PC-9 (cell line): ENCODE measurements around the gene ZNF777.

Source experiments
- CTCF ChIP-seq: fragments of 200-600 bp; sonication (generic); conservative IDR thresholded peaks from 2 replicates; pipeline ENCODE4 v1.6.1; 2017; ENCODE audit warnings: mixed run types, antibody characterized with exemption, mild to moderate bottlenecking, moderate library complexity
- EZH2 ChIP-seq: fragments of 200-600 bp; sonication (generic); IDR thresholded peaks from 2 replicates; pipeline ENCODE4 v1.8.0; 2017; ENCODE audit warnings: antibody characterized with exemption, low read depth

GRCh38 chr7:149457766-149458165, 3.1 kb downstream of the ZNF777 start:
- TF ChIP-seq CTCF (no peak), EZH2 (no peak)
